ENCODE results near the gene ATF7IP2. TPM values are rescaled to one million over a fixed set of nuclear protein-coding genes. Genes with fewer than 3 reads are reported as not detected.

The ATF7IP2 gene
- polyA plus RNA-seq, 4 donors, result 19.2 to 24.3 (median 19.5) TPM

Other genes with a start within 250 kb of the ATF7IP2 start
- gene GRIN2A, start 203.6 kb upstream of the ATF7IP2 start, polyA plus RNA-seq (ENCODE audit: insufficient read length in 4 of 4), result 1 to 10 TPM; 4.9 to 6.9 (median 5.7) TPM
- 10 to 100 TPM; 21.7 to 32.7 (median 25.8) TPM for gene EMP2, start 194.5 kb downstream of the ATF7IP2 start, polyA plus RNA-seq (ENCODE audit: insufficient read length in 4 of 4)